H9 (cell line): ENCODE results near the gene JAK2. TPM values are rescaled to one million over a fixed set of nuclear protein-coding genes. Genes with fewer than 3 reads are reported as not detected.

Source experiments
- DNase-seq: peaks from one replicate; pipeline ENCODE4 v3.0.0-alpha.2; 2017
- H2AFZ ChIP-seq: one replicate; pipeline ENCODE4 v1.6.1; 2013; ENCODE audit warnings: mild to moderate bottlenecking, low read length, control low read depth, moderate library complexity
- H2AK5ac ChIP-seq: 2 replicates; pipeline ENCODE4 v1.6.1; 2013; ENCODE audit warnings: low read length, control low read depth, mixed read lengths; ENCODE audit not compliant: insufficient read length
- H2BK120ac ChIP-seq: one replicate; pipeline ENCODE4 v1.6.1; 2013; ENCODE audit warnings: low read depth, mild to moderate bottlenecking, low read length, control low read depth, inconsistent platforms; ENCODE audit not compliant: poor library complexity, severe bottlenecking
- H2BK12ac ChIP-seq: 2 replicates; pipeline ENCODE4 v1.6.1; 2013; ENCODE audit warnings: low read length, control low read depth, mixed read lengths, low read depth; ENCODE audit not compliant: insufficient read length
- H2BK15ac ChIP-seq: 2 replicates; pipeline ENCODE4 v1.6.1; 2013; ENCODE audit warnings: low read depth, low read length, control low read depth
- H2BK20ac ChIP-seq: one replicate; pipeline ENCODE4 v1.6.1; 2013; ENCODE audit warnings: low read depth, mild to moderate bottlenecking, low read length, control low read depth, inconsistent platforms; ENCODE audit not compliant: poor library complexity, severe bottlenecking
- H2BK5ac ChIP-seq: 2 replicates; pipeline ENCODE4 v1.6.1; 2013; ENCODE audit warnings: low read length, control low read depth, mixed read lengths; ENCODE audit not compliant: insufficient read length
- H3K14ac ChIP-seq: 2 replicates; pipeline ENCODE4 v1.6.1; 2013; ENCODE audit warnings: low read length, control low read depth; ENCODE audit not compliant: insufficient read depth
- H3K18ac ChIP-seq: 2 replicates; pipeline ENCODE4 v1.6.1; 2013; ENCODE audit warnings: low read depth, mild to moderate bottlenecking, mixed read lengths, low read length, control low read depth; ENCODE audit not compliant: insufficient read length
- H3K23ac ChIP-seq: 2 replicates; pipeline ENCODE4 v1.6.1; 2013; ENCODE audit warnings: low read length, control low read depth, mixed read lengths, low read depth; ENCODE audit not compliant: insufficient read length
- H3K23me2 ChIP-seq: 2 replicates; pipeline ENCODE4 v1.6.1; 2013; ENCODE audit warnings: low read depth, mild to moderate bottlenecking, mixed read lengths, low read length, control low read depth; ENCODE audit not compliant: insufficient read length, poor library complexity, severe bottlenecking
- H3K27ac ChIP-seq: 2 replicates; pipeline ENCODE4 v1.5.1; 2013; ENCODE audit warnings: low read length, control low read depth, mixed read lengths, low read depth; ENCODE audit not compliant: insufficient read length
- H3K27me3 ChIP-seq: 2 replicates; pipeline ENCODE4 v1.6.1; 2013; ENCODE audit warnings: low read length, control low read depth, inconsistent platforms; ENCODE audit not compliant: insufficient read depth
- H3K4ac ChIP-seq: 2 replicates; pipeline ENCODE4 v1.6.1; 2013; ENCODE audit warnings: low read depth, mild to moderate bottlenecking, control low read depth, inconsistent platforms, low read length, moderate library complexity
- H3K4me1 ChIP-seq: 2 replicates; pipeline ENCODE4 v1.6.1; 2013; ENCODE audit warnings: low read length, control low read depth, inconsistent platforms; ENCODE audit not compliant: insufficient read depth
- H3K4me2 ChIP-seq: 2 replicates; pipeline ENCODE4 v1.6.1; 2013; ENCODE audit warnings: low read length, control low read depth, mixed read lengths; ENCODE audit not compliant: insufficient read length, insufficient read depth
- H3K56ac ChIP-seq: 2 replicates; pipeline ENCODE4 v1.6.1; 2013; ENCODE audit warnings: low read depth, mild to moderate bottlenecking, mixed read lengths, low read length, control low read depth; ENCODE audit not compliant: insufficient read length
- H3K79me1 ChIP-seq: 2 replicates; pipeline ENCODE4 v1.6.1; 2013; ENCODE audit warnings: low read depth, mild to moderate bottlenecking, moderate library complexity, low read length, control low read depth, inconsistent platforms; ENCODE audit not compliant: insufficient read depth, poor library complexity, severe bottlenecking
- H3K79me2 ChIP-seq: 2 replicates; pipeline ENCODE4 v1.6.1; 2013; ENCODE audit warnings: low read length, control low read depth, inconsistent platforms; ENCODE audit not compliant: insufficient read depth
- H3K9ac ChIP-seq: 2 replicates; pipeline ENCODE4 v1.6.1; 2013; ENCODE audit warnings: low read length, control low read depth, mixed read lengths; ENCODE audit not compliant: insufficient read length; ENCODE audit errors: extremely low read depth
- H3K9me3 ChIP-seq: one replicate; pipeline ENCODE4 v1.6.1; 2013; ENCODE audit warnings: low read depth, low read length, inconsistent platforms; ENCODE audit not compliant: control insufficient read depth
- H3T11ph ChIP-seq: one replicate; pipeline ENCODE4 v1.6.1; 2013; ENCODE audit warnings: mild to moderate bottlenecking, low read length, control low read depth, inconsistent platforms
- H4K20me1 ChIP-seq: one replicate; pipeline ENCODE4 v1.6.1; 2013; ENCODE audit not compliant: control insufficient read depth, insufficient read length, insufficient read depth
- H4K5ac ChIP-seq: 2 replicates; pipeline ENCODE4 v1.6.1; 2013; ENCODE audit warnings: low read depth, mild to moderate bottlenecking, mixed read lengths, low read length, control low read depth; ENCODE audit not compliant: insufficient read length
- H4K8ac ChIP-seq: replicated peaks from 2 replicates; pipeline ENCODE4 v1.6.1; 2013; ENCODE audit warnings: low read length, control low read depth, mixed read lengths, low read depth; ENCODE audit not compliant: insufficient read length
- H4K91ac ChIP-seq: 2 replicates; pipeline ENCODE4 v1.6.1; 2013; ENCODE audit warnings: low read depth, mild to moderate bottlenecking, moderate library complexity, mixed read lengths, low read length, control low read depth; ENCODE audit not compliant: insufficient read length
- H3K27ac Mint-ChIP-seq, 3 experiments: 2 replicates in 2 of 3; 3 replicates in 1 of 3; pipeline ENCODE4 v1.8.0; 2020 to 2021; ENCODE audit warnings: mixed read lengths in 3 of 3, mild to moderate bottlenecking in 1 of 3, moderate library complexity in 1 of 3
- H3K27me3 Mint-ChIP-seq: 2 replicates; pipeline ENCODE4 v1.8.0; 2021; ENCODE audit warnings: low read depth, mild to moderate bottlenecking, moderate library complexity, mixed read lengths
- H3K36me3 Mint-ChIP-seq, 3 experiments: 2 replicates in 2 of 3; 3 replicates in 1 of 3; pipeline ENCODE4 v1.8.0; 2020 to 2021; ENCODE audit warnings: low read depth in 3 of 3, mixed read lengths in 3 of 3; ENCODE audit not compliant: insufficient read depth in 1 of 3
- H3K4me1 Mint-ChIP-seq, 2 experiments: 2 replicates each; pipeline ENCODE4 v1.8.0; 2020; ENCODE audit warnings: mixed read lengths in 2 of 2
- H3K4me3 Mint-ChIP-seq, 2 experiments: 2 replicates in 1 of 2; 3 replicates in 1 of 2; pipeline ENCODE4 v1.8.0; 2020 to 2021; ENCODE audit warnings: mild to moderate bottlenecking in 2 of 2, mixed read lengths in 2 of 2, moderate library complexity in 1 of 2
- H3K9me3 Mint-ChIP-seq, 2 experiments: 2 replicates in 1 of 2; 3 replicates in 1 of 2; pipeline ENCODE4 v1.8.0; 2020; ENCODE audit warnings: mild to moderate bottlenecking in 2 of 2, mixed read lengths in 2 of 2, moderate library complexity in 1 of 2
- WGBS: extraction: QIAGEN DNeasy Blood & Tissue Kit; methylation state at CpG from one replicate; pipeline ENCODE4 v1.1.7; 2013; ENCODE audit warnings: missing lambda C conversion rate, low lambda C conversion rate, mixed read lengths; ENCODE audit not compliant: insufficient read length; ENCODE audit errors: extremely low coverage; 5-methylcytosine and 5-hydroxymethylcytosine counted together
- total RNA-seq: library from RNA; stranded (reverse); gene quantifications from 2 replicates; pipeline ENCODE4 v1.2.1, GENCODE V29; 2021
- TF ChIP-seq, protein P1 (sequence below): fragments of 200-600 bp; sonication (generic); conservative IDR thresholded peaks from 3 replicates; pipeline ENCODE4 v1.8.0; 2021; ENCODE audit warnings: antibody characterized with exemption, mild to moderate bottlenecking

JAK2 gene
- total RNA-seq, 1 experiment from 2014 or later: 3.4 TPM

DNA sequence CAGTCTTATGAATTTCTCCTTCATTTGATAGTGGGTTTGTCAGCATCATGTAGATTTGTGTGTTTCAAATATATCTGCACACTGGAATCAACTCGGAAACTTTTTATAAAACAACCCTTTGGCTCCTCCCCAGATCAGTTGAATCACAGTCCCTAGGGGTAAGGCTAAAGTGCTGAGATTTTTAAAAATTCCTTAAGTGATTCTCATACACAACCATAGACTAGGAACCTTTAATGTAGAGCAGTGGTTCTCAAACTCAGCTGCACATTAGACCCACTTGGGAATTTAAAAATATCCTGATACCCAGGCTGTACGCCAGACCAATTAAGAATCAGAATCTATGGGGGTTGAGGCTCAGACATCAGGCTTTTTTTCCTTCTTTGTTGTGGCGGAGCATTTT, 17.5 kb upstream of the JAK2 start:
- Histone ChIP-seq H2AK5ac (no peak overlapping the region), H3K14ac (no peak overlapping the region), H3K4me2 (no peak overlapping the region), H3K79me2 (no peaks in the 10 kb centered on the region), H3K23me2 (no peaks in the 10 kb centered on the region), H3K4ac (no peak overlapping the region), H2AFZ (no peak overlapping the region), H3K18ac (no peak overlapping the region), H3K56ac (no peak overlapping the region), H2BK120ac (no peak overlapping the region), H3K79me1 (no peaks in the 10 kb centered on the region), H2BK15ac (no peak overlapping the region), H4K5ac (no peak overlapping the region), H3K23ac (no peak overlapping the region), H3K9ac (no peak overlapping the region), H2BK5ac (no peak overlapping the region), H4K91ac (no peak overlapping the region), H4K8ac (no peak overlapping the region), H3T11ph (no peak overlapping the region), H3K9me3 (no peaks in the 10 kb centered on the region), H3K4me1 (no peaks in the 10 kb centered on the region; the same call in 1 of the 2 replicates), H3K27ac (no peak overlapping the region), H2BK20ac (no peak overlapping the region), H3K27me3 (no peaks in the 10 kb centered on the region), H4K20me1 (no peaks in the 10 kb centered on the region), H2BK12ac (no peak overlapping the region)
- TF ChIP-seq, protein P1, sequence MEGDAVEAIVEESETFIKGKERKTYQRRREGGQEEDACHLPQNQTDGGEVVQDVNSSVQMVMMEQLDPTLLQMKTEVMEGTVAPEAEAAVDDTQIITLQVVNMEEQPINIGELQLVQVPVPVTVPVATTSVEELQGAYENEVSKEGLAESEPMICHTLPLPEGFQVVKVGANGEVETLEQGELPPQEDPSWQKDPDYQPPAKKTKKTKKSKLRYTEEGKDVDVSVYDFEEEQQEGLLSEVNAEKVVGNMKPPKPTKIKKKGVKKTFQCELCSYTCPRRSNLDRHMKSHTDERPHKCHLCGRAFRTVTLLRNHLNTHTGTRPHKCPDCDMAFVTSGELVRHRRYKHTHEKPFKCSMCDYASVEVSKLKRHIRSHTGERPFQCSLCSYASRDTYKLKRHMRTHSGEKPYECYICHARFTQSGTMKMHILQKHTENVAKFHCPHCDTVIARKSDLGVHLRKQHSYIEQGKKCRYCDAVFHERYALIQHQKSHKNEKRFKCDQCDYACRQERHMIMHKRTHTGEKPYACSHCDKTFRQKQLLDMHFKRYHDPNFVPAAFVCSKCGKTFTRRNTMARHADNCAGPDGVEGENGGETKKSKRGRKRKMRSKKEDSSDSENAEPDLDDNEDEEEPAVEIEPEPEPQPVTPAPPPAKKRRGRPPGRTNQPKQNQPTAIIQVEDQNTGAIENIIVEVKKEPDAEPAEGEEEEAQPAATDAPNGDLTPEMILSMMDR: no peak
- H3K4me3 Mint-ChIP-seq: no peak overlapping the region
- H3K27ac Mint-ChIP-seq: no peak overlapping the region
- H3K27me3 Mint-ChIP-seq: no peaks in the 10 kb centered on the region
- no peaks in the 10 kb centered on the region for H3K9me3 Mint-ChIP-seq
- DNase-seq: no peak
- H3K4me1 Mint-ChIP-seq: peaks cover 0 to 3% of the 10 kb centered on the region in 2 experiments; a peak in 1 of 4 replicates
- H3K36me3 Mint-ChIP-seq: no peaks in the 10 kb centered on the region
- no CpG with 5 or more reads among the region's 3 CpGs for WGBS
